GM18502 (cell line): ENCODE data around the gene ELL2.
"Not testable (repeated sequence)": the region's sequence is repeated elsewhere in the genome, so short reads cannot be mapped to it uniquely, and the experiment has no call there.

Experiments used
- ATAC-seq: cut with Tn5 transposase; IDR thresholded peaks from one replicate; pipeline ENCODE4 v1.9.1; 2021; ENCODE audit warnings: mild to moderate bottlenecking; ENCODE audit not compliant: unreplicated experiment, poor library complexity

ELL2 gene

GRCh38 chr5:95935553-95936100, 26.0 kb downstream of the ELL2 start:
- no peak for ATAC-seq

DNA sequence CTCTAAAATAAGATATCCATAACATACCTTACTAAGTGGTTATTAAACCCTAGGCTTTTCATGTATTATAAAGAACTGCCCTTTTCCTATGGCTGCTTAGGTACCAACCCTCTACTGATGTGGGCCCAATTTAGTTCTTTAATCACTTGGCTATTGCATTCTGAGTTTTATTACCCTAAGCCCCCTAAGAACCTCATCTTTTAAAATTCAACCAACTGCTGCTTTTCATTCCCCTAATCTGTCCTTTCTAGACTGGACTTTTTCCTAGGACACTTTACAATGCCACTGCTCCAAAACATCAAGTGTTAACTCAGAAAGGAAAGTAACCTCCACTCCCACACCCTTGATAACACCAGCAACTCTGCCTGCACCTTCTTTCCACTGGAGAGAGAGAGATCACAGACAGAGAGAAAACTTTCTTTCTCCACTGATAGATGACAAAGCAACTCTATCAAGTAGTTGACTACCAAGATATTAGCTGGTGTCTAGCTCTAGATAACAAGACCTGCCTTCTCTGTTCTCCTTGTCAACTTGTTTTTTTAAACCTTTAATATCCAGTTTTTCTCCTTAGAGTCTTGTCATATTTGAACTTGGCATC, 27.3 kb downstream of the ELL2 start:
- no peak for ATAC-seq

GRCh38 chr5:95932941-95933340, 28.7 kb downstream of the ELL2 start:
- ATAC-seq, result no peak

GRCh38 chr5:95931079-95931833, 30.4 kb downstream of the ELL2 start:
- no peak for ATAC-seq

DNA sequence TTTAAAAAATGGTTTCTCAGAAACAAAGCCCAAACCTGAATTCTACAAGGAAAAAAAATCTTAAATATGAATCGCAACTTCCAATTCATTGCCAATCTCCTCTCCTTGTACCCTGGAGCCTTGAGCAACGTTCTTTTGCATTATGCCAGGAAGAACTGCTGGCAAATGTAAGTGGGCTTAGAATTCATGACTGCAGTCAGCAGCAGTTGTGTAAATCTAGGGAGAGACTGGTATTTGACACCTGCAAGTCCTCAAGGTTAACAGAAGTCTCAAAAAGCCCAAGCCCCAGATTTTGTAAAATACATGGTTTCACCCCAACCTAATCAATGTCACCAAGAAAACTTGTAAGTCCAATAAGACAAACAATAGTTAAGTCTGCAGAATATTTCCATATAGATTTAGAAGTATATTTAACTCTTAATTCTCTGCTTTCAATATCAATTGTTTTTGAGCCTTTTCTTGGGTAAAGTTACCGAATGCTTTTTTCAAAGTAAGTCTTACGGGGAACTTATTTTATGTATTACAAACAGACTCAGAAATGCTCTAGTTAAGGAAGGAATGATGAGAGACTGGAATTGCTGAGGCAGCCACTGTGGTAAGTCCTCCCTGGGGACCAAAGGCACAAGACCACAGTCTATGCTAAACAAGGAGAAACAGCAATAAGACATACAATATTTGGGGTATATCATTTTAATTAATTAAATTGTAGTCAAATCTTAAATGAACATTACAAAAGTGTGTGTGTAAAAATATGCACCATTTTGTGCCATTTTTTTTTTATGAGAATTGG, 31.3 kb downstream of the ELL2 start:
- no peak for ATAC-seq

DNA sequence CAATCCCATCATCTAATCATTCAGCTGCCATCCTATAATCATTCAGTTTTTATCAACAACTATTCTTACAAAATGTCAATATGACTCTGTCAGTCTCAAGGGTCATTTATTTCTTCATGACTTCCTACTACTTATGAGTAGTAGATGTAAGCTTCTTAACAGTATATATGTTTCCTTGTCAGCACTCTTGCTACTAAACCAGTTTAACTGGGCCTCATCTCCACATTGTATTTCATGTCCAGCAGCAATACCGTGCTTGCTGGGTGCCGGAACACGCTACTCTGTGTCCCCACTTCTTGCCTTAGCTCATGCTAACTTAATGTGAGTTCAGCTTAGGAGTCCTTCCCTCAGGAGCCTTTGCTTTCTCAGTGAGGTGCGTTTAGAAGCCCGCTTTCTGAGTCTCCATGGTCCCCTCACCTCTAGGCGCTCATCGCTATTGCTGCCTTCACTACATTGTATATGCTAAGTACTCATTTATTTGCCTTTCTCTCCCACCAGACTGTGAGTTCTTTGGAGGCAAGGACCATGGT, 32.9 kb downstream of the ELL2 start:
- no peak for ATAC-seq

DNA sequence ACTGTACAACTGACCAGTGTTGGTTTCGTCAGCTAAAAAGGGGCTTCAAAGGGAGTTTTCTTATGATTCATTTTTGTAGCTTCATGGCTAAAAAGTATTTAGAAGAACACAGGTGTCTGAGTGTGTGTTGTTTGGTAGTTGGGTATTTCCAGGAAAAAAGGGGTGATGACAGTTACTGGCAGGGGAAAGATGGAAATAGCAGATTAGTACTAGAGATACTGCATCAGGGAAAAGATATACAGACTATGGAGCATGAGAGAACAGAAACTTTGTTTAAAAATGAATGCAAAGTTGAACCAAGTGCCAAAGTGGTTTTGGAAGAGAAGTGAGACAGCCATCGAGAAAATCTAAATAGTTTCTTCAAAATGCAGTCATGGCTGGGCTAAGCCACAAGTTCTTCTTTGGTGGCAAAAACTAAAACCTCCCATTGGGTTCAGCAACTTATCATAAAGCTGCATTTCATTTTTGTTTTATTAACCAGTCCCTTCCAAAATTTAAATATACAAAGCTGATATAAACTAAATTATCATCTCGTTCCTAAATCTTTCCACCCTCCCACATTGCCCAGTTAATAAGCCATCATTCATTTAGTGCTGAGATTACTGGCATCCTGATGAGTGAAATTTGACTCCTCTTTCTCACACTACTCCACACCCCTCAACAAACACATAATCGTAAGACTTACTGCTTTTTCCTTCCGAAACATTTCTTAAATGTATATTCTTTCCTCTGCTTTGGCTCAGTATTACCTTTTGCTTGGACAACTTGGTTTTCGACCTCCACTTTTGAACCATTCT, 33.5 kb downstream of the ELL2 start:
- peak; percentile 53 for ATAC-seq

- ATAC-seq, result not testable (repeated sequence)
Observed at GRCh38 chr5:95927300-95927699, 34.4 kb downstream of the ELL2 start.

DNA sequence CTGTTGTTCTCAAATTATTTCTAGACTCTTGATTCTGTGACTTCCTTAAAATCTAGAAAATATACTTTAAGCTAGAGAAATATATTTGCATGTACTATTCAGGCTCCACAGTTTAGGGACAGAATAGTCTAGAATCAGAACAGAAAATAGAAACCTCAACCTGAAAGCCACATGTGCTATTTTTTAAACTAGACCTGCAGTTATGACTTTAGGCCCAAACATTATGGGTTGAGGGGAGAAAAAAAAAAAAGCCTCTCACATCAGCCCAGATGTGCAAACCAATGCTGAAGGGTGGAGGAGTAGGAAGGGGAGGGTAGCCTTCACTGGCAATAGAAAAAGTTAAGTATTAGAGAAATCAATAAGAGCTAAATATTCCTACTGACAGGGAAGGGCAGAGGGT, 35.7 kb downstream of the ELL2 start:
- peak; percentile 47 for ATAC-seq

DNA sequence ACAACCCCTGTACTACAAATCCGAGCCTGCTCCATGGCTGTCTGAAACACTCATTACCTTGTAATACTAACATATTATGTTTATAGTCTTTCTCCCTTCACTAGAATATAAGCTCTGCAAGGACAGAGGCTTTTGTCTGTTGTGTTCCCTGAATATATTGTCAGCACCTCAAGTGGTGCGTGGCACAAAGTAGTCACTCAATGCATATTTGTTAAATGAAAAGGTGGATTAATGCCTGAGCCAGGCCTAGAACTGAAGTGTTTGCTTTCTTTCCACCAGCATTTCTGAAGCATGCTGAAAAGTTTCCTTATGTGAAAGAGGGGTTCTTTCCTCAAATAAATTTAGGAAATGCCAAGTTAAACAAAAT, 36.3 kb downstream of the ELL2 start:
- ATAC-seq, result no peak

- no peak for ATAC-seq
Observed at GRCh38 chr5:95924720-95925377, 36.8 kb downstream of the ELL2 start.

GRCh38 chr5:95923918-95924544, 37.6 kb downstream of the ELL2 start:
- ATAC-seq, result peak; percentile 46

DNA sequence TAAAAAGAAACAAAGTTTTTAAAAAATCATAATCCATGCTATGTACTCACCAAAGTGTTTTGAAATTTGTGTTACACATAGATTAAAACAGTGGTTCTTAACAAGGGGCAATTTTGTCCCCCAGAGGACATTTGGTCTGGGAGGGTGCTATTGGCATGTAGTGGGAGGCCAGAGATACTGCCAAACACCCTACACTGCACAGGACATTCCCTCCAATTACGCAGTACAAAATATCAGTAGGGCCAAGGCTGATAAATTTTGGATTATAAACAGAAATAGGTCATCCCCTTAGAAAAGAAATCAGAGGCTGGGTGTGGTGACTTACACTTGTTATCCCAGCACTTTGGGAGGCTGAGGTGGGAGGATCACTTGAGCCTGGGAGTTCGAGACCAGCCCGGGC, 38.9 kb downstream of the ELL2 start:
- no peak for ATAC-seq

DNA sequence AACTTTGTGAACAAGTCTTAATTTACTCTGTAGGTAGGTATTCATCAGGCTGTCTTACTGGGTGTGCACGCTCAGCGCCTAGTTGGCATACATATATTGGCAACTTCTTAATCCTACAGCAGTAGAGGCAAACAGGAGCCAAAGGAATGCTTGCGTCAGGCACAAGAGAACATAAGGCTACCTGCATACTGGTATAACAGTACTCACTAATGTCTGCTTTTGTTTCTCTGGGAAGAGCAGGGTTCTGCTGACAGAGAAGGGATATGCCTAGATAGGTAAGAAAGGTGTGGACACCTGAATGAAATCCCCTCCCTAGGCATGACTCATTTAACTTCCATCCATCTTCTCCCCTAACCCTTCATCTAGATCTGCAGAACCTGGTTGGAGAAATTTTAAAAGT, 40.1 kb downstream of the ELL2 start:
- ATAC-seq, result no peak

- ATAC-seq, result no peak
Observed at GRCh38 chr5:95920822-95921221, 40.8 kb downstream of the ELL2 start.

DNA sequence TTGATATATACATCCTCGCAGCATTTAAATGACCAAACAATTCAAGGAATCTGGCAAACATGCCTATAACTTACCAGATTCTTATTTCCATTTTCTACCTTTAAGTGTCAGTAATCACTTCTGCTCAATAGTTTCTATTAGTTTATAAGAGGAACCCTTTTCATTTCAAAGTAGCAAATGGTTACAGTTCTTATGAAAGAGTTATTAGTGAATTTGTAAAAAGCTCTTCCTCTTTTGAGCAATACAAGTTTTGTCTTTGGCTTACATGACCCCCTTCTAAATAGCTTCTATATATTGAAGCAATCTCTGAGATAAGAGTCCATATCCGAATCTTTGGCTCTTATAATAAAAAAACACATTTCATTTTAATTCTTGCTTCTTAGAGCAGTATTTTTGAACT, 42.0 kb downstream of the ELL2 start:
- no peak for ATAC-seq

DNA sequence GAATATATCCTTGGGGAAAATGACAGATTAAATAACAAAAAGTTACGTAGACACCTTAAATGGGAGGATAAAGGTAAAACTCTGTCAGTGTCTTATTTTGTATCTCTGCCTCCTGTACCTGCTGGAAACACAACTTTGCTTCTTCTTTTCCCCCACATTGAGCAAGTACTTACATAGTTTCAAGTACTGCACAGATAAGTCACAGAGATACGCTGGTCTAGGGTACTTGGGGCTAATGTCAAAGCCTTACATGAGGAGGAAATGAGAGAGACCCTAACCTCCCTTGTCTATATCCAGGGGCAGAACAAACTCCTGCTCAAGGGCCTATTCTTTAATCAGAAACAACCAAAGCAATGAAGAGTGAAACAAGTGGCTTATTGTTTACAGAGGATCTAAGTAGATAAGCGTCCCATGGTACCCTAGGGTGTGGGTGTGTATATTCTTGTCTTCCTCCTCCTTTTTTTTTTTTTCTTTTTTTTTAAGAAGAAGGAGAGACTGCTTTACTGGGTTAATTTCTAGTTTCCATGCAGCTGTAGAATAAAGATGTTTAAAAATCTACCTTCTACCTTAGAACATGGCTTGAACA, 43.1 kb downstream of the ELL2 start:
- ATAC-seq, result no peak

- no peak for ATAC-seq
Observed at GRCh38 chr5:95917207-95917606, 44.4 kb downstream of the ELL2 start.

DNA sequence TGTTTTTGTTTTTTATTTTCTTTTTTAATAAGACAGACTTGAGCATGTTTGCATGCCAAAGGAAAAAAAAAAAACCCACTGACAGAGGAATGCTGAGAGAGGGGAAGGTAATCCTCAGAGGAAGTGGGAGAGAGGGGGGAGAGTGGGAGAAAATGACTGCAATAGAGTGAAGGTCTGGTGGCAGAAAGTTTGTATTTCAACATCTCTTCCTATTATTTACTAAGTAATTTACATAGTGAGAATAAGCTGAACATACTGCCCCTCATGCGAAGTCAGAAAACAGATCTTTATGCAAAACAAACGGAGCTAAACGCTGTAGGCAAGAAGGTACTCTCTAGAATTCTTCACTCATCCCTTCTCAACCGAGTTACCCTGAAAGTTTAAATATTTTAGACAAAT, 45.0 kb downstream of the ELL2 start:
- ATAC-seq, result no peak
